NCI-H1417 treated with DMSO at 0.1 percent for 48 hours (cell line): ENCODE measurements around the gene CHPT1.
"Not testable (repeated sequence)": the region's sequence is repeated elsewhere in the genome, so short reads cannot be mapped to it uniquely, and the experiment has no call there.

Experiments used
- DNase-seq: peaks from one replicate; lab custom pipeline; 2025; lab: John Stamatoyannopoulos, UW

Gene CHPT1

GRCh38 chr12:101722392-101722791 is 25.0 kb downstream of the CHPT1 start:
- no peak for DNase-seq

- DNase-seq: no peak
Measured at GRCh38 chr12:101727098-101727497, 29.7 kb downstream of the CHPT1 start.

DNA sequence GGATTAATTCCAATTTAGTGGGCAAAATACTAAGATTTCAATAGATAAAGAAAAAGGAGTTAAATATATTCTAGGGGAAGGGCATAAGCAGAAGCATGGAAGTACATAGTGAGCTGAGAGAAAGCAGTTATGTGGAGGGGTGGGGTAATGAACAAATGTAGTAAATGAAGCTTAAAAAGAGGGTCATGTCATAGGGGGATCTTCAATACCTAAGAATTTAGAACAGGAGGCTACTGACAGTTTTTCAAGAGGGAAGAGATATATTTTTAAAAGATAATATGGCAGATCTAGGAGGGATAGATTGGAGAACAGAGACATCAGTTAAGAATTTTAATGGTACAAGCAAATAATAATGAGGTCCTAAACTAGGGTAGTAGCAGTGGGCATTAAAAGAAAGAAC is 32.4 kb downstream of the CHPT1 start:
- no peak for DNase-seq

- DNase-seq: no peak
Measured at GRCh38 chr12:101732318-101732717, 34.9 kb downstream of the CHPT1 start.

- no peak for DNase-seq
Measured at GRCh38 chr12:101733166-101733565, 35.7 kb downstream of the CHPT1 start.

GRCh38 chr12:101734482-101734881 is 37.0 kb downstream of the CHPT1 start:
- not testable (repeated sequence) for DNase-seq

- DNase-seq: no peak
Measured at GRCh38 chr12:101737476-101737875, 40.0 kb downstream of the CHPT1 start.

GRCh38 chr12:101738920-101739665 is 41.7 kb downstream of the CHPT1 start, which contains the start of gene SYCP3:
TSS of gene SYCP3 (minus strand) at chr12:101739462. CDS start at chr12:101737935, 1,527 bp downstream.
- DNase-seq: no peak

DNA sequence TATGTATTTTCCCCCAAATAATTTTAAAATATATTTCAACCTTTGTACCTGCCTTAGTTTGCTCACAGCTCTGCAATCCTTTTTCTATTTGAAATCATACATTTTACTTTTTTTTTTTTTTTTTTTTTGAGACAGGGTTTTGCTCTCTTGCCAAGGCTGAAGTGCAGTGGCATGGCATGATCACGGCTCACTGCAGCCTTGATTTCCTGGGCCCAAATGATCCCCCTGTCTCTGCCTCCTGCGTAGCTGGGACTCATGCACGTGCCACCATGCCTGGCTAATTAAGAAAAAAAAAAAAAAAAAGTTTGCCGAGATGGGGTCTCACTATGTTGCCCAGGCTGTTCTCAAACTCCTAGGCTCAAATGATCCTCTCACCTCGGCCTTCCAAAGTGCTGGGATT is 43.1 kb downstream of the CHPT1 start:
- DNase-seq: no peak

GRCh38 chr12:101740980-101741379 is 43.5 kb downstream of the CHPT1 start:
- no peak for DNase-seq

DNA sequence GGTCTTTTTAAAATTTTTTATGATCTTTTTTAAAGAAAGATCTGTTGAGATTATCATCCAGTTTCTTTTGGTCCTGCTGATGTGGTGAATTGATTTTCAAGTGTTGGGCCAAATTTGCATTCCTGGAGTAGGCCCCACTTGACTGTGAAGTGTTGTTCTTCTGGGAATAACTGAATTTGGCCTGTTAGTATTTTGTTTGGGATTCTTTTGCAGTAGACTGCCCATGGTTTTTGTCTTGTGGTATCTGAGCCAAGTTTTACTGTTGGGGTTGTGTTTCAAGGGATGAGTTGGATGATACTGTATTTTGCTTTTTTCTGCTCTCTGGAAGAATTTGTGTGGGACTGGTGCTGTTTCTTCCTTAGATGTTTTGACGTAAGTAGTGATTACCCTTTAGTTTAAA is 45.8 kb downstream of the CHPT1 start:
- no peak for DNase-seq

GRCh38 chr12:101743724-101744472 is 46.5 kb downstream of the CHPT1 start:
- no peak for DNase-seq

- DNase-seq: no peak
Measured at GRCh38 chr12:101745481-101745880, 48.0 kb downstream of the CHPT1 start.

- no peak for DNase-seq
Measured at GRCh38 chr12:101746196-101746595, 48.8 kb downstream of the CHPT1 start.

- no peak for DNase-seq
Measured at GRCh38 chr12:101746661-101747060, 49.2 kb downstream of the CHPT1 start.

GRCh38 chr12:101747697-101748096 is 50.3 kb downstream of the CHPT1 start:
- no peak for DNase-seq

DNA sequence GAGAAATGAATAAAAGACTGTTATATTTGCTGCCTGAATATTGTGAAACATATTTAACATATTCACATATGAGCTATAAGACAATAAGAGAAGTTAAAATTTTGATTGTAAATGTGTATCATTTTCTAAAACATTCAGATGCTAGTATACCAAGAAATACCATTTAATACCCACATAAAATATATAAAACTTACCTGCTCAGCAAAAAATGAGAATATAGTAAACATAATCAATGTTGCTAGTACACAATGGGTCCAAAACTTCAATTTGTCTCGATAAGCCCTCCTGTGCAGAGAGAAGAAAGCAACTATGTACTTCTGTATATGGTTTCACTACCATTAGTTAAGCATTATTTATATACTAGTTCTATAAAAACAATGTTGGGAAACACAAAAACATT is 51.5 kb downstream of the CHPT1 start:
- DNase-seq: no peak

GRCh38 chr12:101749657-101750056 is 52.2 kb downstream of the CHPT1 start:
- no peak for DNase-seq

DNA sequence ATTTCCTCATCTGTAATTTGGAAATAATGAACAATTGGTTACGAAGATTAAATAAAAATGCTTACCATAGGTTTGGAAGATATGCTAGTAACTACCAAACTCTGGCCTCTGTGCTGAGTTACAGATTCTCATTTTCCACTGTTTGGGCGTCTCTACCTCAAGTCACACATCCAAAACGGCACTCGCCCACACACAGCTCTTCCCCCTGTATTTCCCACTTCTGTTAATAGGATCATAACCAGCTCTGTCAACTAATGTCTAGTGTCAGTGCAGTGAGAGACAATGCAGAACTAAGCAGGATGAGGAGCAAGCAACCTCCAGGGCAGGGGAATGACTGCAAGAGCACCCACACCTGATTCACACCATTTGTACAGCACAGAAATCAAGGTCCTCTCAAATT is 52.7 kb downstream of the CHPT1 start:
- DNase-seq: no peak

DNA sequence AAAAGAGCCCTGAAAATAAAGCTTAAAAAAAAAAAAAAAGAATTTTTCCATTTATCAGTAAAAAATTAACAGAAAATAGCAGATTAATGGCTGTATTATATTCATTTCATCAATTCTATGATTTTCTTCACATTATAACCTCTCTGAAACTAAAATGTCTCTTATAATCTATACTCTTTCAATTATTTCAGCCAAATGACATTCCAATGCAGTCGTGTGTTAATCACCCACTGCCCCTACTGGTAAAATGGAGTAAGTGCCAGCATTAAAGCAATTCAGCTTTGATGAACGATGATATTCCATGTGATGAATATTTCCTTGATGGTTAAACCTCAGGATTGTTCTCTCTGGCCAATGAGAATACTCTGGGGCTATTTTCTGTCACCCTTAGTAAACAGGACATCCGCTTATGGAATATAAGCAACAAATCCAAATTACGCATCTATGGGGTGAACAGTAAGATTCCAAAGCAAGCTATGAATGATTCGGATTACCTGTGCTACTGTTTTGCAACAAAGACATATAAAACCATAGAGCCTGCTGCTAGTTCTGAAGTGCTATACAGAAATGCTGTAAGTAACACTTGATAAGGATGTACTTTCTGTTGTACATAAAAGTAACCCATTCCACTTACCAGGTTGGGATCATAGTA is 62.1 kb downstream of the CHPT1 start:
- no peak for DNase-seq

DNA sequence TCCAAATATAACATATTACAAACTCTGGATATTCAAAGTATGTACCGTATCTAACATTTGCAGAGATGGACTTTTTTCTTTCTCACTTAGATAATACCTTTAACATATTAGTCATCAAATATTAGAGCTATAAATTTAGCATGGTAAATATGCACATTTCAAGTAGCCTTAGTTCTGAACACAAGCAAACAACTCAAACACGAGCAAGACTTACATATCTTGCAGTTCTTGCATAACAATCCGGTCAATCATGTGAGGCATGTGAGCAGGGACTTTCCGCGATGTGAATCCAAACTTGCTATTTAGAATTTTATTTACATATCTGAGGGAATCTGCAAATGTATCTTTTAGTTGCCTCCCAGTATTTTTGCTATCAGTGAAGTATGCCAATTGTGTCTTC is 63.9 kb downstream of the CHPT1 start:
- no peak for DNase-seq

GRCh38 chr12:101761781-101762180 is 64.3 kb downstream of the CHPT1 start:
- no peak for DNase-seq
